Osteocyte (in vitro differentiated cells): ENCODE results near the gene DICER1. TPM values are rescaled to one million over a fixed set of nuclear protein-coding genes. Genes with fewer than 3 reads are reported as not detected.

Experiments
- DNase-seq: peaks from one replicate; pipeline ENCODE4 v3.0.0; 2021; ENCODE audit warnings: mixed read lengths; ENCODE audit not compliant: unreplicated experiment; ENCODE audit errors: extremely low spot score
- H3K27ac Mint-ChIP-seq: one replicate; pipeline ENCODE4 v1.8.0; 2021; ENCODE audit warnings: mild to moderate bottlenecking, mixed read lengths; ENCODE audit not compliant: unreplicated experiment
- H3K27me3 Mint-ChIP-seq: one replicate; pipeline ENCODE4 v1.8.0; 2021; ENCODE audit warnings: mixed read lengths; ENCODE audit not compliant: unreplicated experiment
- H3K36me3 Mint-ChIP-seq: one replicate; pipeline ENCODE4 v1.8.0; 2021; ENCODE audit warnings: mixed read lengths; ENCODE audit not compliant: unreplicated experiment
- H3K4me1 Mint-ChIP-seq: one replicate; pipeline ENCODE4 v1.8.0; 2021; ENCODE audit warnings: mixed read lengths; ENCODE audit not compliant: unreplicated experiment
- H3K4me3 Mint-ChIP-seq: one replicate; pipeline ENCODE4 v1.8.0; 2021; ENCODE audit warnings: mild to moderate bottlenecking, moderate library complexity, mixed read lengths; ENCODE audit not compliant: unreplicated experiment
- H3K9me3 Mint-ChIP-seq: one replicate; pipeline ENCODE4 v1.8.0; 2021; ENCODE audit warnings: mixed read lengths; ENCODE audit not compliant: unreplicated experiment
- total RNA-seq: library from RNA; stranded (reverse); gene quantifications from 2 replicates; pipeline ENCODE4 v1.2.1, GENCODE V29; 2021
- TF ChIP-seq, protein P1 (sequence below): fragments of 200-600 bp; sonication (generic); IDR thresholded peaks from 2 replicates; pipeline ENCODE4 v1.5.0; 2021; ENCODE audit warnings: antibody characterized with exemption, mild to moderate bottlenecking, moderate library complexity

The DICER1 gene
- total RNA-seq, 1 donor from 2014 or later, result 55.9 TPM

DNA sequence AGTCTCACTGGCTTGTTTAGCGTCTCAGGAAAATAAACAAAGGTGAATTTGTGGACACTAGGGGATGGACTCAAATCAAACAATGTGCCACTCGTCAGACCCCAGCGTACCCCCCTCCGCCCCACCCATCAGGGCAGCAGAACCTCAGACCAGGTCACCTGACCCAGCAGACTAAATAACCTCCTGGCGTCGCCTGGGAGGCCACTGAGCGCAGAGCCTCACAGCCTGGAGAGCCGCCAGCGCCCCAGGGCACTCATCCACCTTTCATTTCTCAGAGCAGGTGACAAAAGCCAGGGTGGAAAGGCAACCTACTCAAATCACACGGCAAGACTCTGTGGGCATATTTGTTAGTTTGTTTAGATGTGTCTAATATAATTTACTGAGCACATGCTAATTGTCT lies 100.9 kb downstream of the DICER1 start:
- Mint-ChIP-seq H3K9me3 (no peaks in the 10 kb centered on the region), H3K36me3 (no peaks in the 10 kb centered on the region)

DNA sequence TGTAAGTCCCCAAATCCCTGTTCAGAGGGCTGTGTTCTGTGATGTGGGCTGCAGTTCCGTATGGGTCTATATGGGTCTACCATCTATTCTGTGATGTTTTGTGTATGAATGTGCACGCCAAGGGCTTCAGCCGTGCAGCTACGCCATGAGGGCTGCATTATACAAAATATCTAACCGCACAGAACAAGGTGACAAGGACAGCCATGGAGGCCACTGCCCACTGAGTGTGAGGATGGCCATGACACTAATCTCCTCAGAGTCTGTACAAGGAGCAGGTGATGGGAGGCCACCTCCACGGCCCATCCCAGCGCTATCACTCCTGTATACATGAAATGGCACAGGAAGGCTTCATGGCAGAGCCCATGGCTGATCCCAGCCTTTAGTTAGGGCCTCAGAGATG lies 102.0 kb downstream of the DICER1 start:
- TF ChIP-seq, protein P1, sequence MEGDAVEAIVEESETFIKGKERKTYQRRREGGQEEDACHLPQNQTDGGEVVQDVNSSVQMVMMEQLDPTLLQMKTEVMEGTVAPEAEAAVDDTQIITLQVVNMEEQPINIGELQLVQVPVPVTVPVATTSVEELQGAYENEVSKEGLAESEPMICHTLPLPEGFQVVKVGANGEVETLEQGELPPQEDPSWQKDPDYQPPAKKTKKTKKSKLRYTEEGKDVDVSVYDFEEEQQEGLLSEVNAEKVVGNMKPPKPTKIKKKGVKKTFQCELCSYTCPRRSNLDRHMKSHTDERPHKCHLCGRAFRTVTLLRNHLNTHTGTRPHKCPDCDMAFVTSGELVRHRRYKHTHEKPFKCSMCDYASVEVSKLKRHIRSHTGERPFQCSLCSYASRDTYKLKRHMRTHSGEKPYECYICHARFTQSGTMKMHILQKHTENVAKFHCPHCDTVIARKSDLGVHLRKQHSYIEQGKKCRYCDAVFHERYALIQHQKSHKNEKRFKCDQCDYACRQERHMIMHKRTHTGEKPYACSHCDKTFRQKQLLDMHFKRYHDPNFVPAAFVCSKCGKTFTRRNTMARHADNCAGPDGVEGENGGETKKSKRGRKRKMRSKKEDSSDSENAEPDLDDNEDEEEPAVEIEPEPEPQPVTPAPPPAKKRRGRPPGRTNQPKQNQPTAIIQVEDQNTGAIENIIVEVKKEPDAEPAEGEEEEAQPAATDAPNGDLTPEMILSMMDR, result no peak
- H3K9me3 Mint-ChIP-seq, result no peaks in the 10 kb centered on the region
- no peak overlapping the region for H3K27ac Mint-ChIP-seq

More for the DNA sequence above, 100.9 kb downstream of the DICER1 start:
- no peak for DNase-seq
- TF ChIP-seq, protein P1, result no peak
- no peaks in the 10 kb centered on the region for H3K27me3 Mint-ChIP-seq
- H3K4me1 Mint-ChIP-seq, result peaks cover 8% of the 10 kb centered on the region
- H3K27ac Mint-ChIP-seq, result no peak overlapping the region
- no peak overlapping the region for H3K4me3 Mint-ChIP-seq

DNA sequence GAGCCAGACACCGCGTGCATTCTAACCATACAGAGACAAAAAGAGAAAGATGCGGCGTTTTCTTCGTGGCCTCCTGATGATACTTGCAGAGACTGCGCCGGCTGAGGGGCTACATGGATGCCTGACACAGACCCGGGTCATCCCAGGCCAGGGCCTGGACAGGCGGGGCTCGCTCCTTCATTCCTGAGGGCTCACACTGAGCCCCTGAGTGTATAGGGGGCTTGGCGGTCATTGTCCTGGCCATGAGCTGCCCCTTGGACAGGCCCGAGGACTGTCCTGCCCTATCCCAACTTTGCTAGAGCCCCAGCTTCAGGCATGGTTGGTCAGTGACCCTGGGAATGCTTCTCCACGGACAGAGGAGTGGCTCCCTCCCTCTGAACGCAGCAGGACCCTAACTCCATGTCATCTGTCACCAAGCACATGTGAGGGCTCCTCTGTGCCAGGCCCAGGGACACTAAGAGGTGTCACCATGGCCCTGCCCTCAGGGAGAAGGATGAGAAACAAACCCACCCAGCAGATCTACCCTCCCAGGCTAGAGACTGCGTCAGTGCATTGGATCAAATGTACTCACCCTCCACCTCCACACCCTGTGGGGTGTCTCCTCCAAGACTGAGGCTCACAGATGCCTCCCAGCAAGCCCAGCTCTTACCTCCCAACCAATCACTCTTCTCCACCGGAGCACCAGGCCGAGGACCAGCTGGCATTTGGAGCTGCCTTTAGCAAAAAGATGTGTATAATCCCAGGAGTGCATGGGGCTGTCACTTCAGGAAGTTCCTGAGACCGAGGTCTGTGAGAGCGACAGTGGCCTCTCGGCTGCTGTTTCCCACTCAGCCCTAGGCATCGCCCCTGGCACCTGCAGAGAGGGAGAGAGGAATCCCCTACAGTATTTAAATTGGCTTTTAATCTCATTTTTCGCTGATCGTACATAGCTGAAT lies 102.7 kb downstream of the DICER1 start:
- peaks cover 12% of the 10 kb centered on the region for H3K27me3 Mint-ChIP-seq
- TF ChIP-seq, protein P1, result no peak
- no peak overlapping the region for H3K4me3 Mint-ChIP-seq
- H3K27ac Mint-ChIP-seq, result no peak overlapping the region
- H3K9me3 Mint-ChIP-seq, result no peaks in the 10 kb centered on the region
- H3K36me3 Mint-ChIP-seq, result no peaks in the 10 kb centered on the region
- peaks cover 8% of the 10 kb centered on the region for H3K4me1 Mint-ChIP-seq
- no peak for DNase-seq

More for the DNA sequence above, 102.0 kb downstream of the DICER1 start:
- DNase-seq, result no peak
- H3K36me3 Mint-ChIP-seq, result no peaks in the 10 kb centered on the region
- peaks cover 7% of the 10 kb centered on the region for H3K27me3 Mint-ChIP-seq
- H3K4me3 Mint-ChIP-seq, result no peak overlapping the region
- peaks cover 8% of the 10 kb centered on the region for H3K4me1 Mint-ChIP-seq

DNA sequence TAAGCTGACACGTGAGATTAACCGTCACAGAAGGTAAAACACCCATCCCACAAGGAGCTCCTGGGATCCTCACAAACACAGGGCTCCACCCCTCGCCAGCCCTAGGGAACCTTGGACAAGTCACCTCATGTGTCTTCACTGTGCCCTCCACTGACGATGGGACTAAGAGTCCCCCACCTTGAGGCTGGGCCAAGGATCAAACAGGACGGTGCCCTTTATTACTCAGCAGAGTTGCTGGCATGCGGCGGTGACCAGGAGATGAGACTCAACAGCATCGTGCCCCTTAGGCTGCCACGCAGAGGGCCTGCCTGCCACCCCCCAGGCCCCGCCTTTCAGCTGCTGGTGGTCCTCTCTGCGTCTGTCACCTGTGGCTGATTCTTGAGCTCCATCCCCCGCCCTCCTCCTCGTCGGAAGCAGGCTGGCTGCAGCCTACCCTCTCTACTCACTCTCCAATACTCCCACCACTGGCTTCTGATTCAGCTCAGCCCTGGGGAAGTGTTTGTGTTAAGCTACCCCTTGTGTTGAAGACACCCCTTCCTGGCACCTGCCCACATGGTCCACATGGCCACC lies 105.2 kb downstream of the DICER1 start:
- Mint-ChIP-seq H3K27me3 (peaks cover 25% of the 10 kb centered on the region), H3K9me3 (no peaks in the 10 kb centered on the region), H3K4me1 (no peaks in the 10 kb centered on the region), H3K27ac (no peak overlapping the region), H3K36me3 (no peaks in the 10 kb centered on the region), H3K4me3 (no peak overlapping the region)
- no peak for DNase-seq
- TF ChIP-seq, protein P1, result no peak

DNA sequence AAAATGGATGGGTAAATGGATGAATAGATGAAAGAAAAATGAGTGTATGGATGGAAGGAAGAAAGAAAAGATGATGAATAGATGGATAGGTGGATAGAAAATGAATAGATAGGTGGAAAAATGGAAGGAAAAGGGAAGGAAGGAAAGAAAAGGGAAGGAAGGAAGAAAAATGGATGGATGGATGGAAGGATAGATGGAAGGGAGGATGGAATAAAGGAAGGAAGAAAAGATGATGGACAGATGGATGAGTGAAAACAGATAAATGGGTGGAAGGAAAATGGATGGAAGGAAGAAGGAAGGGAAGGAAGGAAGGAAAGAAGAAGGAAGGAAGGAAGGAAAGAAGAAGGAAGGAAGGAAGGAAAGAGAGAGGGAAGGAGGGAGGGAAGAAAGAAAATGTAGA lies 107.4 kb downstream of the DICER1 start:
- no peaks in the 10 kb centered on the region for H3K9me3 Mint-ChIP-seq
- DNase-seq, result no peak
- peaks cover 29% of the 10 kb centered on the region for H3K27me3 Mint-ChIP-seq
- no peaks in the 10 kb centered on the region for H3K36me3 Mint-ChIP-seq
- peaks cover 2% of the 10 kb centered on the region for H3K4me1 Mint-ChIP-seq
- TF ChIP-seq, protein P1, result no peak
- no peak overlapping the region for H3K27ac Mint-ChIP-seq
- no peak overlapping the region for H3K4me3 Mint-ChIP-seq
